ENCODE data around the gene LIG1. TPM values are rescaled to one million over a fixed set of nuclear protein-coding genes. Genes with fewer than 3 reads are reported as not detected.

Gene LIG1
- total RNA-seq, 1 experiment from 2014 or later: 41.3 TPM

GRCh38 chr19:48186015-48186414, 15.9 kb upstream of the LIG1 start:
- H3K36me3 ChIP-seq (ENCODE audit: control insufficient read depth, insufficient read depth, low read length): no peaks in the 10 kb centered on the region
- ChIA-PET POLR2A (no interaction called here), CTCF (no interaction called here)
- H3K9me3 ChIP-seq (ENCODE audit: control insufficient read depth, insufficient read depth, low read depth, low read length): no peaks in the 10 kb centered on the region; the same call in 1 of the 2 replicates
- TF ChIP-seq SIN3A (IDR thresholded peaks at IDR 0.05; ENCODE audit: borderline replicate concordance, insufficient read depth, low read depth, low read length) (no peak), CTCF (IDR thresholded peaks at IDR 0.05) (no peak), REST (IDR thresholded peaks at IDR 0.05; ENCODE audit: insufficient read depth in 1 of 2, low read depth in 2 of 2, low read length in 1 of 2) (no peak), POLR2AphosphoS5 (IDR thresholded peaks at IDR 0.05; ENCODE audit: low read depth, low read length) (no peak), TCF7L2 (IDR thresholded peaks at IDR 0.05; ENCODE audit: low read depth, low read length) (no peak)
- intact Hi-C loops (cut with micrococcal nuclease; ENCODE audit: unreplicated experiment) (no loop called here), in situ Hi-C loops (cut with HindIII; ENCODE audit: low pct_unique_long_range_greater_than_20kb, low sequenced_read_pairs) (no loop called here)
- no peaks in the 10 kb centered on the region for H3K27me3 ChIP-seq (ENCODE audit: control insufficient read depth, insufficient read depth, low read length)
- no peak overlapping the region for H3K27ac ChIP-seq (ENCODE audit: low read length)
- BruUV-seq (replicated peaks): no TSS peak
- no peak for ATAC-seq
- no peak for DNase-seq (ENCODE audit: low read depth, low spot score)
- H3K4me1 ChIP-seq (ENCODE audit: control insufficient read depth, insufficient read depth, low read length): 0 out of 2 replicates have a peak, but pooled peaks cover 2% of the 10 kb centered on the region
- no peak overlapping the region for H3K4me3 ChIP-seq (ENCODE audit: low read depth in 2 of 2, low read length in 2 of 2)

GRCh38 chr19:48183356-48183755, 13.2 kb upstream of the LIG1 start:
- POLR2A ChIA-PET: interaction anchor here (0.7 kb wide), 1 partner anchor 8 kb away, joined by 3 read pairs; no protein-coding TSS in a partner anchor
- Histone ChIP-seq H3K36me3 (ENCODE audit: control insufficient read depth, insufficient read depth, low read length) (no peaks in the 10 kb centered on the region), H3K4me3 (ENCODE audit: low read depth in 2 of 2, low read length in 2 of 2) (no peak overlapping the region), H3K9me3 (ENCODE audit: control insufficient read depth, insufficient read depth, low read depth, low read length) (no peaks in the 10 kb centered on the region; the same call in 1 of the 2 replicates), H3K27ac (ENCODE audit: low read length) (no peak overlapping the region), H3K4me1 (ENCODE audit: control insufficient read depth, insufficient read depth, low read length) (0 out of 2 replicates have a peak, but pooled peaks cover 2% of the 10 kb centered on the region), H3K27me3 (ENCODE audit: control insufficient read depth, insufficient read depth, low read length) (no peaks in the 10 kb centered on the region)
- in situ Hi-C loops (cut with HindIII; ENCODE audit: low pct_unique_long_range_greater_than_20kb, low sequenced_read_pairs): no loop called here
- intact Hi-C loops (cut with micrococcal nuclease; ENCODE audit: unreplicated experiment): no loop called here
- no peak for ATAC-seq
- DNase-seq (ENCODE audit: low read depth, low spot score): no peak
- no peak for TF ChIP-seq CTCF (IDR thresholded peaks at IDR 0.05)
- no peak for TF ChIP-seq REST (IDR thresholded peaks at IDR 0.05; ENCODE audit: insufficient read depth in 1 of 2, low read depth in 2 of 2, low read length in 1 of 2)
- TF ChIP-seq TCF7L2 (IDR thresholded peaks at IDR 0.05; ENCODE audit: low read depth, low read length): no peak
- TF ChIP-seq POLR2AphosphoS5 (IDR thresholded peaks at IDR 0.05; ENCODE audit: low read depth, low read length): no peak
- TF ChIP-seq SIN3A (IDR thresholded peaks at IDR 0.05; ENCODE audit: borderline replicate concordance, insufficient read depth, low read depth, low read length): no peak
- BruUV-seq (replicated peaks): TSS peak; percentile 57
- CTCF ChIA-PET: no interaction called here

Measured in Panc1 (cell line).